GM12865 (cell line): Measurements from ENCODE around the gene RALGPS1.

ENCODE experiments used
- DNase-seq: peaks from one replicate; pipeline ENCODE4 v3.0.0; 2010; ENCODE audit warnings: low read depth
- H3K4me3 ChIP-seq: 2 replicates; pipeline ENCODE4 v1.5.1; 2011; ENCODE audit warnings: mild to moderate bottlenecking, low read depth, low read length, control low read depth
- TF ChIP-seq, protein P1 (sequence below): IDR thresholded peaks from 2 replicates; pipeline ENCODE4 v1.5.1; 2011; ENCODE audit warnings: low read length, control low read depth, low read depth, inconsistent platforms; ENCODE audit not compliant: insufficient read depth; ENCODE audit errors: missing control alignments

RALGPS1 gene

DNA sequence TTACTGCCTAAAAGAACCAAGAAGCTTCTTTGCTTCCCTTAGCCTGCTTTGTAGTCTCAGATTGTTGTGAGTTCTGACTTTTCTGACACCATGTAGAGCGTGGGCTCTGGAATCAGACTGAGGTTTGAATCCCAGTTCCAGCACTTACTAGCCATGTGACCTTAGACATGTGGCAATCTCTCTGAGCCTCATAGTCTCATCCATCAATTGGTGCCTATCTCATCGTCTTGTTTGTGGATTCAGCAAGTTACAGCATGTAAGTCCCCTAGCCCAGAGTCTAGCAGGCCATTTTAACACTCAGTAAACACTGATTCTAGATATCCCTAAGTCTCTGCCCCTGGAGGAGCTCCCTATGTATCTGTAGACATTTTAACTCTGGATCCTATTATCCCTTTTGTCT lies 113.1 kb downstream of the RALGPS1 start:
- no peak overlapping the region for H3K4me3 ChIP-seq
- DNase-seq, result no peak
- TF ChIP-seq, protein P1, sequence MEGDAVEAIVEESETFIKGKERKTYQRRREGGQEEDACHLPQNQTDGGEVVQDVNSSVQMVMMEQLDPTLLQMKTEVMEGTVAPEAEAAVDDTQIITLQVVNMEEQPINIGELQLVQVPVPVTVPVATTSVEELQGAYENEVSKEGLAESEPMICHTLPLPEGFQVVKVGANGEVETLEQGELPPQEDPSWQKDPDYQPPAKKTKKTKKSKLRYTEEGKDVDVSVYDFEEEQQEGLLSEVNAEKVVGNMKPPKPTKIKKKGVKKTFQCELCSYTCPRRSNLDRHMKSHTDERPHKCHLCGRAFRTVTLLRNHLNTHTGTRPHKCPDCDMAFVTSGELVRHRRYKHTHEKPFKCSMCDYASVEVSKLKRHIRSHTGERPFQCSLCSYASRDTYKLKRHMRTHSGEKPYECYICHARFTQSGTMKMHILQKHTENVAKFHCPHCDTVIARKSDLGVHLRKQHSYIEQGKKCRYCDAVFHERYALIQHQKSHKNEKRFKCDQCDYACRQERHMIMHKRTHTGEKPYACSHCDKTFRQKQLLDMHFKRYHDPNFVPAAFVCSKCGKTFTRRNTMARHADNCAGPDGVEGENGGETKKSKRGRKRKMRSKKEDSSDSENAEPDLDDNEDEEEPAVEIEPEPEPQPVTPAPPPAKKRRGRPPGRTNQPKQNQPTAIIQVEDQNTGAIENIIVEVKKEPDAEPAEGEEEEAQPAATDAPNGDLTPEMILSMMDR, result no peak

DNA sequence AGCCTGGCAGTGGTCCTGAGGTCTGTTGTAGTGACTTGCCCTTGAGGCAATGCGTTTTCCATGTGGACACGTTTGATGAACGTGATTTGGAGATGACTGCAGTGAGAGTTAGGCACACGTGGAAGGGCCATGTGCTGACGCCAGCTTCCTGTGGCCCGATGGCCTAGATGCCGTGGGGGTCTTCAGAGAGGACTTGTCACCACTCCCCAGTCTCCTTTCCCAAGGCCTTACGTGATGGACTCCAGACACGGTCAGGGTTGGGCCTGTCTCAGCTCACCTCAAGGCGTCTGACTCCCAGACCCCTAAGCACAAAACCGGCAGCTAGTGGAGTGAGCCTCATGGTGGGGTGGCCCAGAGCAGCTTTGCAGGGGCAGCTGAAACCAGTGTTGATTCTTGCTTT lies 115.0 kb downstream of the RALGPS1 start:
- TF ChIP-seq, protein P1, result no peak
- H3K4me3 ChIP-seq, result no peak overlapping the region
- DNase-seq, result no peak

DNA sequence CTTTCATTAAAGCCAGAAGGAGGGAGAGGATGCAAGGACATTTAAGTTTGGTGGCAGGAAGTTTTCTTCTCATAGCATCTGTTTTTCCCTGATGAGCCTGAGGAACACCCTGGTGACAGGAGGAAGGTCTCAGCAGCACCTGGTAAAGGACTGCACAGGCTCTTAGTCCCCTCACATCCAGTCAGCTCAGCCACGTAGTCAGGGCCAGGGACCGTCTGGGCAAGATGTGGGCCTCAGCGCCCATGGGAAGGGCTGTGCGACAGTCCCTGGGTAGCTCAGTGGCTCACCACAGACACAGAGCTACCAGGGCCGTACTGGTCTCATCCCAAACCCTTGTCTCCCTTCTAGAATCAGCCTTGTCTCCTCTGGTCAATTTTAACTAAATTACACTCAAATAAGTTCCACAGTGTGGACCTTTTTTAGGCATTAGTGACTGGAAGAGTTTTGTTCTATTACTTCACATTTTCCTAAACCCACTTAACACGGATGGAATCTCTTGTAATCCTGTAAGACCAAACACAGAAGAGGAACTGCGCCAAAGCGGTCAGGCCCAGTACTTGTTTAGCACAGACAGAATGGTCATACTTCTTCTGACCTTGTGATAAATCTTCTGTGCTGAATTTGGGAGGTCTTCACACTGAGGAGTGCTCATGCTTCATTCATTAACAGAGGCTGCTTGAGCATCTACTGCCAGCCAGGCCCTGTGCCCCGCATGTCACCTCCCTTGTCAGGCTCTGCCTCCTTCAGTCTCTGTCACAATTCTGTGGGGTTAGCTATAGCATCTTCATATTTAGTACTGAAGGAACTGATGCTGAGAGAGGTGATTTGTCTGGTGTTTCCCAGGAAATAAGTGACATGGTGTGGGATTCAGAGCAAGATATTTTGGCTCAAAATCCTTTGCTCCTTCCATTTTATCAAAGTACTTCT lies 116.5 kb downstream of the RALGPS1 start:
- TF ChIP-seq, protein P1, result no peak
- no peak overlapping the region for H3K4me3 ChIP-seq
- DNase-seq, result no peak

DNA sequence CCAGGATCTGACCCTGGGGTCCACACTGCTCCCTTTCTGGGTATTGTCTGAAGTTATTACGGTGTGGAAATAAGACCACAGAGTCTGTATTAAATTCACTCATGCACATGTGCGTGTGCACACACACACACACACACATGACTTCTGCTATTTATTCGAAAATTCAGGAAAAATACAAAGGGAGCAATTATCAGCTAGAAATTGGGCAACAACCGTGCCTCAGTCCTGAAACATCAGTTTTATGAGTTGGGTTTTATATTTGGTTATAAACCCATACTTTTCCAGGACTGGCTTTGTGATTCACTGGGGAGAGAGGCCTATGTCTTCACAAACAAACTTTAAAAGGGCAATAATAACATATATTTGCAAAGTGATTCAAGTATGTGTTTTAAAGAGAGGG lies 117.7 kb downstream of the RALGPS1 start:
- TF ChIP-seq, protein P1, result no peak
- no peak for DNase-seq
- no peak overlapping the region for H3K4me3 ChIP-seq

DNA sequence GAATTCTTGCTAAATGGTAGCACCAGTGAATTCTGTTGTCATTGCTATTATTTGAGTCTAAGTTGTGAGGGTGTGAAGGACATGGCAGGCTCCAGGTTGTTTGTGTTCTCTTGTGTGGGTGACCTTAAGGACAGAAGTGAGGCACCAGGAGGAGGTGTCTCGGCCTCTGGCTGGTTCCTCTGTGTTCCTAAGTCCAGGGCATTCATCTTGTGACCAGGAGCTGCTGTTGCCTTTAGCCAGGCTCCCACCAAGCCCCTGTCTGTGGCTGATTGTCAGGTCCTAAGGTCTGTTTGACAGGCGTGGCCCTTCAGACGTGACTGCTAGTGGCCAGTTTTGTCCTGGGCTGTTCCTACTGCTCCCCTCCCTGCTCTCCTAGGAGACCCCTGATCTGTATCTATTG lies 118.5 kb downstream of the RALGPS1 start:
- TF ChIP-seq, protein P1, result no peak
- no peak for DNase-seq
- no peak overlapping the region for H3K4me3 ChIP-seq

DNA sequence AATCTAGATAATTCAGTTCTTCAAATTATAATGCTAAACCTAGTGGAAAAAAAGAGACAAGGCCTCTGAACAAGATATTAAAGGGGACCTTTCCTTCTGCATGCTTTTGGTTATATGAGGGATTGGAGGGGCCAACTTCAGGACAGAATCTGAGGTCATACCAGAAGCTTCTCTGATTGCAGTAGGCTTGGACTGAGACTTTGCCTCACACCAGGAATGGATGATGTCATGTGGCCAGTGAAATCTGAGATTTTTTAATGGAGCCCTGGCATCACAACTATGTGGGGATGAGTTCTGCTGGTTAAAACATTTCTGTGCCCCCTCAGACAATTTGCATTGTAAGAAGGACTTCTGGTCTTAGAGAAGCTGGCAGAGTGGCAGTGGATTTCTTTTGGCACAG lies 119.2 kb downstream of the RALGPS1 start:
- no peak overlapping the region for H3K4me3 ChIP-seq
- TF ChIP-seq, protein P1, result no peak
- no peak for DNase-seq
